Urinary bladder (tissue), 4 donors: ENCODE results near the gene TRIM44. TPM values are rescaled to one million over a fixed set of nuclear protein-coding genes. Genes with fewer than 3 reads are reported as not detected.
A peak's percentile ranks its signal among the peaks of the same experiment; 100 is the strongest.
"Not testable (repeated sequence)": the region's sequence is repeated elsewhere in the genome, so short reads cannot be mapped to it uniquely, and the experiment has no call there.

ENCODE experiments used
- DNase-seq: peaks from one replicate; pipeline ENCODE4 v3.0.0-alpha.2; 2015; ENCODE audit errors: extremely low spot score
- H3K27ac ChIP-seq: one replicate; pipeline ENCODE4 v1.5.1; 2013; ENCODE audit warnings: low read depth, mild to moderate bottlenecking, moderate library complexity
- H3K36me3 ChIP-seq: one replicate; pipeline ENCODE4 v1.6.1; 2013; ENCODE audit warnings: mild to moderate bottlenecking, moderate library complexity; ENCODE audit not compliant: insufficient read depth
- H3K4me1 ChIP-seq: one replicate; pipeline ENCODE4 v1.6.1; 2013; ENCODE audit warnings: mild to moderate bottlenecking, moderate library complexity; ENCODE audit not compliant: insufficient read depth
- H3K4me3 ChIP-seq: one replicate; pipeline ENCODE4 v1.5.1; 2013; ENCODE audit warnings: low read depth, low read length
- WGBS: extraction: QIAGEN DNeasy Blood & Tissue Kit; methylation state at CpG from one replicate; pipeline ENCODE4 v1.1.7; 2013; 5-methylcytosine and 5-hydroxymethylcytosine counted together
- polyA plus RNA-seq: library from polyadenylated mRNA; stranded (reverse); fragments of 200-250 nt; gene quantifications from one replicate; pipeline ENCODE4 v1.2.3, GENCODE V29; 2013
- total RNA-seq: library from RNA; depleted of rRNA; stranded (reverse); fragments of >200 nt; gene quantifications from one replicate; pipeline ENCODE4 v1.2.3, GENCODE V29; 2014
- donor health status: healthy with polysubstance abuse.
- donor health status: healthy.

TRIM44 gene
- total and polyA plus RNA-seq, 2 donors, result 16.0 to 24.3 TPM

DNA sequence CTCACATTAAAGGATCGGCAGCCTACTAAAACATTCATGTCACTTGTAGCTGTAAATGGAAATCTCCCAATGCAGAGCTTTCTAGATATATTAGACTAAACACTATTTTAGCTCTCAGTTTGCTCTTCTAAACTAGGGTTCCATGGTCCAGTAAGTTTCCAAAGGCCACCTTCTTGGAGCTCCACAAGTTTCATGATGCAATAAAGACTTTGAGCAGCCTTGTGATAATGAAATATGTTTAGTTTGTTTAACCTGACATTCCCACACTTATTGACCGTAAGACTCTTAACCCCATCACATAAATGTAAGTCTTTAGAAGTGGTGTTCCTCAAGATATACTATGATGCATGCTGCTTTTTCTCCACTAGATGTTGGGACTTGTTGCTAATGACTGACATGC lies 87.7 kb downstream of the TRIM44 start:
- Histone ChIP-seq H3K27ac (no peak overlapping the region), H3K36me3 (no peaks in the 10 kb centered on the region), H3K4me1 (no peaks in the 10 kb centered on the region), H3K4me3 (no peak overlapping the region)
- DNase-seq, result no peak
- WGBS, result 96% methylated on average over 2 of the region's 2 CpGs

- no peak overlapping the region for H3K4me3 ChIP-seq
- H3K4me1 ChIP-seq, result no peaks in the 10 kb centered on the region
- H3K36me3 ChIP-seq, result no peaks in the 10 kb centered on the region
- DNase-seq, result no peak
- WGBS, result 98% methylated on average over 4 of the region's 4 CpGs
- H3K27ac ChIP-seq, result no peak overlapping the region
Observed at GRCh38 chr11:35750981-35751663, 88.5 kb downstream of the TRIM44 start.

DNA sequence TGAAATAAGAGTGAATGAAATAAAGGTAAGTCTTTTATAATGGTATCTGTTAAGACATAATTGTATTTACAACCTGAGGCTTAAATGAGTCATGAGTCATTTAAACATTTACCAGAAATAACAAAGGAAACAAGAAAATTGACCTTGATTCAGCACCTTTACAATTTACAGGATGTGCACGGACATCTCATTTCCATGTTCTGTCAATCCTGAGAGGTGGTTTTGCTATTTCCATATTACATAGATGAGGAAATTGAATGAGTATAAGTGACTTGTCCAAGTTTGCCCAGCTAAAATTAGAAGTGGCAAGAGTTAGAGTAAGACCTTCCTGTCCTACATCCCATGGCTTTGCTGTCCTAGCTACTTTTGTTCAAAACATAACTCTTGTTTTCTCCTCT lies 89.1 kb downstream of the TRIM44 start:
- Histone ChIP-seq H3K4me3 (no peak overlapping the region), H3K4me1 (no peaks in the 10 kb centered on the region), H3K36me3 (no peaks in the 10 kb centered on the region), H3K27ac (no peak overlapping the region)
- 88% methylated on average over 1 of the region's 1 CpG for WGBS
- no peak for DNase-seq

DNA sequence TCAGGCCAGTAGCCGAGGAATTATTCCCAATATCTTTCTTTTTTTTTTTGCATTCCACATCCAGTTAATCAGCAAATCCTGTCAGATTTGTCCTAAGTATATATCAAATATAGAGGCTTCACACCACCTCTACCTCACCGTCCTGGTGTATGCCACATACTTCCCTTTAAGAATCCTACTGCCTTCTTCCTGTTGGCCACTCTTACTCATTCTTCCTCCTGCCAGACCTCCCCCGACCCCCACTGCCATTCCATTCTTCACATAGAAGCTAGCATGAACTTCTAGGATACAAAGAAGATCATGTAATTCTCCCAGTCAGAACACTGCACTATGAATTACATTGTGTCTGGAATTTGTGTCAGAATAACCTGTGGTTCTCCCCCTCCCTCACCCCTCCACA lies 89.5 kb downstream of the TRIM44 start:
- 79% methylated on average over 3 of the region's 3 CpGs for WGBS

DNA sequence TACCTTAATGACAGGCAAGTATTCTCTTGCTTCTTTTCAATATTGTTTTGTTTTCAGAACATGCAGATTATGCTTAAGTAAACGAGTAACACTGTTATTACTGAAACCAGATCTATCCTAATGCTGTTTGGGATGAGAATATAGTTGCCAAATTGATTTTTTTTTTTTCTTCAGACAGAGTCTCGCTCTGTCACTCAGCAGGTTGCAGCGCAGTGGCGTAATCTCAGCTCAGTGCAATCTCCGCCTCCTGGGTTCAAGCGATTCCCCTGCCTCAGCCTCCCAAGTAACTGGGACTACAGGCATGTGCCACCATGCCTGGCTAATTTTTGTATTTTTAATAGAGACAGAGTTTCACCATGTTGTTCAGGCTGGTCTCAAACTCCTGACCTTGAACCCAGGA lies 91.0 kb downstream of the TRIM44 start:
- H3K27ac ChIP-seq, DNase-seq, H3K36me3 ChIP-seq, H3K4me1 ChIP-seq, H3K4me3 ChIP-seq: not testable (repeated sequence)
- WGBS, result 97% methylated on average over 6 of the region's 6 CpGs

More for the DNA sequence above, 89.5 kb downstream of the TRIM44 start:
- Histone ChIP-seq H3K27ac (no peak overlapping the region), H3K36me3 (no peaks in the 10 kb centered on the region), H3K4me1 (no peaks in the 10 kb centered on the region), H3K4me3 (no peak overlapping the region)
- DNase-seq, result no peak

DNA sequence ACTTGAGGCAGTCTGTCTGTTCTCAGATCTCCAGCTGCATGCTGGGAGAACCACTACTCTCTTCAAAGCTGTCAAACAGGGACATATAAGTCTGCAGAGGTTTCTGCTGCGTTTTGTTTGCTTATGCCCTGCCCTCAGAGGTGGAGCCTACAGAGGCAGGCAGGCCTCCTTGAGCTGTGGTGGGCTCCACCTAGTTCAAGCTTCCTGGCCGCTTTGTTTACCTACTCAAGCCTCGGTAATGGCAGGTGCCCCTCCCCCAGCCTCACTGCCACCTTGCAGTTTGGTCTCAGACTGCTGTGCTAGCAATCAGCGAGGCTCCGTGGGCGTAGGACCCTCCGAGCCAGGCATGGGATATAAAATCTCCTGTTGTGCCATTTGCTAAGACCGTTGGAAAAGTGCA lies 97.4 kb downstream of the TRIM44 start:
- not testable (repeated sequence) for H3K27ac ChIP-seq, DNase-seq, H3K4me3 ChIP-seq, H3K4me1 ChIP-seq, H3K36me3 ChIP-seq
- WGBS, result 70% methylated on average over 8 of the region's 8 CpGs

DNA sequence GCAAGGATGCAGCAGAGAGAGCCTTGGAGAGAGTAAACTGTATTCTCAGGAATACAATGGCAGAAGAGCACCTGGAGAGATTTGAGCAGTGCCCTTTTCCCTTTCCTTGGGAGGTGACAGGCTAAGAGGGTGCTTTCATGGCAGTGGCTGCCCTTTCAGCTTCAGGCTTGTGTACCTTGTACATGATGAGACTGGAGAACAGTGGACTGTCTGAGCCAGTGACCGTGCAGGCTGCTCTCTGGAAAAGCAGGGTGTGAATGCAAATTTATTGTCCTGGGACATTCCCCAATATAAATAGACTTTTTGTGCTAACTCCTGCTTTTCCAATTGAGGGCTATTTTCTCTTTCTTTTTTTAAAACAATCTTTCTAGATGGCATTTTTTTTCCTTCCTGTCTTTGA lies 99.3 kb downstream of the TRIM44 start:
- peaks cover 2% of the 10 kb centered on the region for H3K4me1 ChIP-seq
- 54% methylated on average over 1 of the region's 1 CpG for WGBS
- no peak for DNase-seq
- H3K27ac ChIP-seq, result no peak overlapping the region
- H3K4me3 ChIP-seq, result no peak overlapping the region
- H3K36me3 ChIP-seq, result no peaks in the 10 kb centered on the region

GRCh38 chr11:35763301-35763700 lies 100.7 kb downstream of the TRIM44 start:
- no peak overlapping the region for H3K27ac ChIP-seq
- WGBS, result 94% methylated on average over 1 of the region's 1 CpG
- no peaks in the 10 kb centered on the region for H3K36me3 ChIP-seq
- no peak overlapping the region for H3K4me3 ChIP-seq
- DNase-seq, result no peak
- H3K4me1 ChIP-seq, result peaks cover 2% of the 10 kb centered on the region

GRCh38 chr11:35763765-35764164 lies 101.2 kb downstream of the TRIM44 start:
- DNase-seq, result peak; percentile 32
- Histone ChIP-seq H3K4me3 (no peak overlapping the region), H3K36me3 (no peaks in the 10 kb centered on the region), H3K4me1 (peaks cover 2% of the 10 kb centered on the region), H3K27ac (no peak overlapping the region)
- WGBS, result 85% methylated on average over 4 of the region's 4 CpGs

- WGBS, result 77% methylated on average over 6 of the region's 6 CpGs
- H3K36me3 ChIP-seq, result peaks cover 2% of the 10 kb centered on the region
Observed at GRCh38 chr11:35764417-35764816, 101.8 kb downstream of the TRIM44 start.

DNA sequence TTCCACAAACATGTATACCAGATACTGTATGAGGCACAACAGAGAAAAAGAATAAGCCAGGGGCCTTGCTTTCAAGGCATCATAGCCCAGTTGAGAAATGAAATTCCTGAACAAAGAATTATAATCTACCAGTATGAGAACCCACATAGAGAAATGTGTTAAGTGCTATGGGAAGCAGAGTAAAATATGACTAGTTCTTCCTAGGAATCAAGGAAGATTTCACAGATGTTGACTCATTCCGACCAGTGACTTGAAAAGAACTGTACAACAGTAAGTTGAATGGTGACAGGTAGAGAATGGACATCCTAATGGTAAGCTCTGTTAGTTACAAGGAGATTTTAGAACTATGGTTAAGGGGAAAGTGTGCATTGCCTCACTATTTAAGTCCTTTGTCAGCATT lies 102.6 kb downstream of the TRIM44 start:
- Histone ChIP-seq H3K4me3 (no peak overlapping the region), H3K36me3 (peaks cover 2% of the 10 kb centered on the region), H3K27ac (no peak overlapping the region), H3K4me1 (peaks cover 2% of the 10 kb centered on the region)
- 99% methylated on average over 1 of the region's 1 CpG for WGBS
- no peak for DNase-seq

More at GRCh38 chr11:35764417-35764816, 101.8 kb downstream of the TRIM44 start:
- H3K27ac ChIP-seq, result no peak overlapping the region
- peaks cover 2% of the 10 kb centered on the region for H3K4me1 ChIP-seq
- no peak for DNase-seq
- H3K4me3 ChIP-seq, result no peak overlapping the region

DNA sequence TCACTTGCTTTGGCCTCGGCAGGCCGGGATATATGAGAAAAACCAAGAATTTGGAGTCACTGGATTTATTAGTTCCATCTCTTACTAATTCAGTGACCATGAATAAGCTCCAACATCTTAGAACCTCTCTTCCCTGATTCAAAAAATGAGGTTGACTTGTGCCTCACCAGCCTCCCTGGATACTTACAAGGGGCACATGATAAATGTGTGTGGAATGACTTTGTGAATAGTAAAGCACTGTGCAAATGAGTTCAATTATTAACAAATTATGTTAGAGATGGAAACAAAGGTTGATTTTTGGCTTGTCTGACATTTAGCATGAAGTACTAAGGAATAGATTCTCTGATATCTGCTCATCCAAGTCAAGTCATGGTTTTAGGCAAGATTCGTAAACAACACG lies 104.1 kb downstream of the TRIM44 start:
- DNase-seq, result no peak
- WGBS, result 93% methylated on average over 4 of the region's 4 CpGs
- Histone ChIP-seq H3K4me3 (no peak overlapping the region), H3K27ac (no peak overlapping the region), H3K4me1 (peaks cover 2% of the 10 kb centered on the region), H3K36me3 (peaks cover 2% of the 10 kb centered on the region)

GRCh38 chr11:35770425-35770824 lies 107.8 kb downstream of the TRIM44 start:
- not testable (repeated sequence) for DNase-seq

DNA sequence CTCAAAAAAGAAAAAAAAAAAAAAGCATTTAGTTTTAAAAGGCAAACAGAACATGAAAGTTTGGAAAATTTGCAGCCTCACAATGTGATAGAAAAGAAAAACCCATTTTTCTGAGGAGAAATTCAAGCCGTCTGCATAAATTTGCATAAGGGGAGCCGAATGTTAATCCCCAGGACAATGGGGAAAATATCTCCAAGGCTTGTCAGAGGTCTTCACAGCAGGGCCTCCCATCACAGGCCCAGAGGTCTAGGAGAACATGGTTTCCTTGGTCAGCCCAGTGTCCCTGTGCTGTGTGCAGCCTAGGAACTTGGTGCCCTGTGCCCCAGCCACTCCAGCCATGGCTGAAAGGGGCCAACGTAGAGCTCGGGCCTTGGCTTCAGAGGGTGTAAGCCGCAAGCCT lies 109.1 kb downstream of the TRIM44 start:
- Histone ChIP-seq H3K36me3 (peaks cover 2% of the 10 kb centered on the region), H3K4me1 (no peaks in the 10 kb centered on the region), H3K4me3 (no peak overlapping the region), H3K27ac (no peak overlapping the region)
- WGBS, result 97% methylated on average over 5 of the region's 5 CpGs
- DNase-seq, result no peak

More at GRCh38 chr11:35770425-35770824, 107.8 kb downstream of the TRIM44 start:
- H3K4me3 ChIP-seq, H3K4me1 ChIP-seq, H3K27ac ChIP-seq, H3K36me3 ChIP-seq: not testable (repeated sequence)
- WGBS, result 79% methylated on average over 1 of the region's 1 CpG

- 97% methylated on average over 3 of the region's 3 CpGs for WGBS
Observed at GRCh38 chr11:35777241-35777640, 114.7 kb downstream of the TRIM44 start.

More at GRCh38 chr11:35777241-35777640, 114.7 kb downstream of the TRIM44 start:
- not testable (repeated sequence) for DNase-seq, H3K36me3 ChIP-seq, H3K4me3 ChIP-seq, H3K4me1 ChIP-seq, H3K27ac ChIP-seq
